Fibroblast of lung (primary cell): Measurements from ENCODE around the gene UBL4B.

ENCODE experiments used
- CTCF ChIP-seq, 2 donors: IDR thresholded peaks in 1 of 2; conservative IDR thresholded peaks in 1 of 2; 1 replicate in 1 of 2; 2 replicates in 1 of 2; pipeline ENCODE4 v1.5.1; 2011 to 2012; ENCODE audit warnings: low read length in 2 of 2, control low read depth in 1 of 2, inconsistent platforms in 1 of 2, low read depth in 1 of 2, mild to moderate bottlenecking in 1 of 2
- EZH2 ChIP-seq: IDR thresholded peaks from 2 replicates; pipeline ENCODE4 v1.5.1; 2012; ENCODE audit warnings: low read length, control low read depth, mild to moderate bottlenecking; ENCODE audit errors: missing control alignments

DNA sequence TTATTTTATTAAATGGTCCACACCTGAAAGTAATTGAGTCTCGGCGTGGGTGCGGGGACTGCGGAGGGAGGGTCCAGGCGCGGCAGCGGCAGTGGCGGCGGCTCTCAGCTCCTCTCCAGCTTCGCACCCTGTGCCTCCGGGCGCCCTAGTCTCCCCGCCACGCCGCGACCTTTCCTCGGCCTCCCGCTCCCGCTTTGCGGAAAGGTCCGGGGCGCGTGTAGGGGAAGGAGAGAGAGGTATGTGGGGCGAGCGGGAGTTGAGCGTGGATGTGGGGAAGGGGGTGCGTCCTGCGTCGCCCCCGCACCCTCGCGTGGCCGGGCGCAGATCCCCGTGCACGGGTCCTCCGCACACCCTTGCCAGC is 28.4 kb upstream of the UBL4B start:
- TF ChIP-seq CTCF (conservative IDR thresholded peaks at IDR 0.05 in 1 of 2, IDR thresholded peaks at IDR 0.05 in 1 of 2; ENCODE audit: low read depth in 1 of 2, low read length in 2 of 2) (no peak), EZH2 (peak; percentile 70)
